ENCODE results near the gene THBD. TPM values are rescaled to one million over a fixed set of nuclear protein-coding genes. Genes with fewer than 3 reads are reported as not detected.

Gene THBD
- total RNA-seq, 1 donor: 0.36 TPM

DNA sequence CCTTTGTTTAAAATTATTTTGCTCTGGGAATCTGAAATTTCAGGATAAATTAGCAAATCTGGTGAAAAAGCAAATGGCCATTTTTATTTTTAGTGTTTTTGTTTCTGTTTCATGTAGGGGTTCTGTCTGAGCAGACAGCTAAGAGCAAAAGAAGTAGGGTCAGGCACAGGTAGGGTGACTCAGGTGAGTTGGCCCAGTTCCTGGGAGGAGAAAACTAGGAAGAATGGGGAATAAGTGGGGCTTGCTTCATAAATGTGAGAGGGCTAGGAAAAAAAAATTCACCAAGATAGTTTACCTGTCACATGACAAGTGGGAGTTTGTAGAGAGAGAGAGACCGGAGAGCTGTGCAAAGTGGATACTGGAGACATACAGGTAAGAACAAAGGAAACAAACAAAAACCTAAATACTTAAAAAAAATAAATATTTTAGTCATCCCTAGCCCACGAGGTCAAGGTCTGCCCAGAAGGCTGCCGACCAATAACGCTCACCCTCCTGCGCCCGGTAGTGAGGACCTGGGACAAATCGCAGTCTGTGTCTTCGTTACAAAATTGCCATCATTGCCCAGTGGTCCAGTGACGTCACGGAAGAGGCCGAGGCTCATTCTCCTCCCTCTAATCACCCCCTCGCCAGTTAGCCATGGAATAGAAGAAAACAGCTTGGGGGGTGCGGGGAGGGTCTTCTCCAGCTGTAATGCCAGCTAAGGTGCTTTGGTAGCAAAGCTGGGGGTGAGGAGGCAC lies 2.3 kb downstream of the THBD start:
- Histone ChIP-seq H3K4me2 (ENCODE audit: insufficient read depth, low read length) (no peak overlapping the region), H3K9me3 (ENCODE audit: low read depth, low read length) (no peaks in the 10 kb centered on the region), H3K4me1 (ENCODE audit: insufficient read depth, low read length) (peaks cover 13% of the 10 kb centered on the region), H3K27me3 (ENCODE audit: insufficient read depth, low read length) (peaks cover 29% of the 10 kb centered on the region), H2AFZ (ENCODE audit: low read length) (no peak overlapping the region), H3K4me3 (ENCODE audit: insufficient read depth, low read length) (peak overlapping the region; percentile 75), H4K20me1 (ENCODE audit: insufficient read depth, low read length) (no peaks in the 10 kb centered on the region), H3K79me2 (ENCODE audit: insufficient read depth, low read length) (no peaks in the 10 kb centered on the region), H3K27ac (ENCODE audit: low read depth, low read length) (no peak overlapping the region), H3K36me3 (ENCODE audit: insufficient read depth, low read length) (no peaks in the 10 kb centered on the region)
- DNase-seq (ENCODE audit: insufficient read length, low spot score, missing footprints): no peak
- no peak for TF ChIP-seq CTCF (IDR thresholded peaks at IDR 0.05; ENCODE audit: extremely low read depth, low read depth, low read length)

- H3K4me2 ChIP-seq (ENCODE audit: insufficient read depth, low read length): no peak overlapping the region
- no peaks in the 10 kb centered on the region for H3K36me3 ChIP-seq (ENCODE audit: insufficient read depth, low read length)
- no peak for DNase-seq (ENCODE audit: insufficient read length, low spot score, missing footprints)
- H3K27ac ChIP-seq (ENCODE audit: low read depth, low read length): no peak overlapping the region
- no peak for TF ChIP-seq CTCF (IDR thresholded peaks at IDR 0.05; ENCODE audit: extremely low read depth, low read depth, low read length)
- H3K9me3 ChIP-seq (ENCODE audit: low read depth, low read length): no peaks in the 10 kb centered on the region
- no peak overlapping the region for H2AFZ ChIP-seq (ENCODE audit: low read length)
- peaks cover 10% of the 10 kb centered on the region for H3K4me1 ChIP-seq (ENCODE audit: insufficient read depth, low read length)
- no peaks in the 10 kb centered on the region for H3K79me2 ChIP-seq (ENCODE audit: insufficient read depth, low read length)
- H3K27me3 ChIP-seq (ENCODE audit: insufficient read depth, low read length): peaks cover 36% of the 10 kb centered on the region
- no peaks in the 10 kb centered on the region for H4K20me1 ChIP-seq (ENCODE audit: insufficient read depth, low read length)
- H3K4me3 ChIP-seq (ENCODE audit: insufficient read depth, low read length): no peak overlapping the region
Observed at GRCh38 chr20:23046431-23046830, 3.0 kb downstream of the THBD start.

DNA sequence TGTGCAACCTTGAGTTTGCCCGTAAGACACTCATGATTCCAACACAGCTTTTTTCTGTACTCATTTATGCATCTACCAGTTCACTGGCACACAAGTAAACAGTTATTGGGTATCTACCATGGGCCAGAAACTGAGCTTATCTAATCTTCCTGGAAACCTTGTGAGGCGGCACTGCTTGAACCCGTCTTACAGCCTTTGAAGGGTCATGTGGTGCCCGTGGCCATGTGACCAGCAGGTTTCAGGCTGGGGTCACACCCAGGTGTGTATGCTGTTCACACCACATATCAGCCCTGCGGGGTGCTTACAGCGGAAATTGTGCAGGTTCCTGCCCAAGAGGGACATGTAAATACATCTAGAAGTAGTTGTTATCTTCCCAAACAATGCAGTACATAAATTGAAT lies 6.1 kb downstream of the THBD start:
- H3K4me1 ChIP-seq (ENCODE audit: insufficient read depth, low read length): no peaks in the 10 kb centered on the region
- H2AFZ ChIP-seq (ENCODE audit: low read length): no peak overlapping the region
- no peak overlapping the region for H3K27ac ChIP-seq (ENCODE audit: low read depth, low read length)
- H3K79me2 ChIP-seq (ENCODE audit: insufficient read depth, low read length): no peaks in the 10 kb centered on the region
- no peaks in the 10 kb centered on the region for H3K36me3 ChIP-seq (ENCODE audit: insufficient read depth, low read length)
- TF ChIP-seq CTCF (IDR thresholded peaks at IDR 0.05; ENCODE audit: extremely low read depth, low read depth, low read length): no peak
- no peaks in the 10 kb centered on the region for H4K20me1 ChIP-seq (ENCODE audit: insufficient read depth, low read length)
- no peak for DNase-seq (ENCODE audit: insufficient read length, low spot score, missing footprints)
- no peak overlapping the region for H3K4me3 ChIP-seq (ENCODE audit: insufficient read depth, low read length)
- H3K4me2 ChIP-seq (ENCODE audit: insufficient read depth, low read length): no peak overlapping the region
- H3K9me3 ChIP-seq (ENCODE audit: low read depth, low read length): no peaks in the 10 kb centered on the region
- H3K27me3 ChIP-seq (ENCODE audit: insufficient read depth, low read length): peaks cover 57% of the 10 kb centered on the region

- no peaks in the 10 kb centered on the region for H3K36me3 ChIP-seq (ENCODE audit: insufficient read depth, low read length)
- H3K9me3 ChIP-seq (ENCODE audit: low read depth, low read length): no peaks in the 10 kb centered on the region
- no peaks in the 10 kb centered on the region for H3K79me2 ChIP-seq (ENCODE audit: insufficient read depth, low read length)
- no peak overlapping the region for H3K27ac ChIP-seq (ENCODE audit: low read depth, low read length)
- DNase-seq (ENCODE audit: insufficient read length, low spot score, missing footprints): no peak
- no peak overlapping the region for H3K4me2 ChIP-seq (ENCODE audit: insufficient read depth, low read length)
- H4K20me1 ChIP-seq (ENCODE audit: insufficient read depth, low read length): no peaks in the 10 kb centered on the region
- no peak overlapping the region for H2AFZ ChIP-seq (ENCODE audit: low read length)
- no peaks in the 10 kb centered on the region for H3K4me1 ChIP-seq (ENCODE audit: insufficient read depth, low read length)
- no peak for TF ChIP-seq CTCF (IDR thresholded peaks at IDR 0.05; ENCODE audit: extremely low read depth, low read depth, low read length)
- H3K27me3 ChIP-seq (ENCODE audit: insufficient read depth, low read length): peaks cover 46% of the 10 kb centered on the region
- H3K4me3 ChIP-seq (ENCODE audit: insufficient read depth, low read length): no peak overlapping the region
Observed at GRCh38 chr20:23042270-23042669, 7.2 kb downstream of the THBD start.
